ENCODE data around the gene TTYH1. TPM values are rescaled to one million over a fixed set of nuclear protein-coding genes. Genes with fewer than 3 reads are reported as not detected.

The TTYH1 gene
- total and polyA plus RNA-seq, 9 of the 15 experiments (the other 6 are each of a cell fraction or from before 2014, with no cell fraction given): 0.08 TPM; not detected in 8

- no peak for TF ChIP-seq REST (IDR thresholded peaks at IDR 0.05; ENCODE audit: borderline replicate concordance)
- no peak for TF ChIP-seq REST (CRISPR knock-in tag; IDR thresholded peaks at IDR 0.05; ENCODE audit: low read depth)
- peak; percentile 49; the same call in 1 of the 2 replicates for TF ChIP-seq MTA1 (IDR thresholded peaks at IDR 0.05; ENCODE audit: borderline replicate concordance)
- no peak for TF ChIP-seq ZKSCAN3 (CRISPR knock-in tag; IDR thresholded peaks at IDR 0.05)
- no peak for TF ChIP-seq HOMEZ (CRISPR knock-in tag; IDR thresholded peaks at IDR 0.05)
- no peak for TF ChIP-seq BMI1 (IDR thresholded peaks at IDR 0.05; ENCODE audit: low read length)
- TF ChIP-seq ZFP36 (IDR thresholded peaks at IDR 0.05; ENCODE audit: low read depth, low read length, partially characterized antibody): peak; percentile 48
- TF ChIP-seq FOXP1 (CRISPR knock-in tag; IDR thresholded peaks at IDR 0.05): no peak
- no peak for TF ChIP-seq SMARCC2 (IDR thresholded peaks at IDR 0.05; ENCODE audit: low read depth)
- TF ChIP-seq KDM1A (IDR thresholded peaks at IDR 0.05): 0 out of 4 replicates have a peak, but pooled peaks of 1 of the 2 experiments have one; percentile 20
- no peak for TF ChIP-seq ZBTB17 (CRISPR knock-in tag; IDR thresholded peaks at IDR 0.05)
- TF ChIP-seq GTF2F1 (IDR thresholded peaks at IDR 0.05; ENCODE audit: low read depth, low read length): no peak
- TF ChIP-seq NBN (IDR thresholded peaks at IDR 0.05; ENCODE audit: low read depth): no peak
- TF ChIP-seq POLR3G (IDR thresholded peaks at IDR 0.05; ENCODE audit: extremely low read depth, insufficient read length, insufficient replicate concordance): no peak
Measured at GRCh38 chr19:54470276-54470887, 55.1 kb downstream of the TTYH1 start (continued).

All from K562 (cell line).